Measurements from ENCODE around the gene SSB. TPM values are rescaled to one million over a fixed set of nuclear protein-coding genes. Genes with fewer than 3 reads are reported as not detected.

Gene SSB
- total and polyA plus RNA-seq, 9 of the 15 experiments (the other 6 are each of a cell fraction or from before 2014, with no cell fraction given), result 317 to 849 (median 515) TPM

DNA sequence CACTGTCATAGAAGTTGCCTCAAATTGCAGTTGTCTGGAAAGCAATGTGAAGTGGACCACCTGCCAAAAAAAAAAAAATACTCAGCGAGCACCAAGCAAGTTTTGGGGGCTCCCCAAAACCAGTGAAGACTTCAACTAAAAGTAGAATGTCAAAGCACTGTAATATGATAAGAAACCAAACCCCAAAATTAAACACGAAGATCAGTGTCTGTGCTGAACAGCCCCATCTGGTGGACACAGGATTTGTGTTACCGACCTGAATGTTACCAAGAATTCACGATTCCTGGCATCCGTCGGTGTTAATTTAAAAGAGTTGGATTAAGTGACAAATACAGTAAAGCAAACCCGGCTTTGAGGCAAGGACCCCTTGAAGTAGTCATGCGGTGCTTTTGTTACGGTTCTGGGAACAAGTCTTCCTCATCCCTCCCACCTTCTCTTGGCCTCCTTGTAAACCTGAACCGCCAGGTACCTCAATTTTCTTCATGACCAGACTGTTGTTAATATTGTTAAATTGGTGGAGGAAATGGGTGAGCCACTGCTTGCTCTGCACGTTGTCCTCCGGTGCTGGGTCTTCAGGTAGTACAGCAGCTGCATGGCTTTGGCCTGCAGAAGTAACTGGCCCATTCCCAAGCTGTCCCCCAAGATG lies 31.3 kb upstream of the SSB start (continued):
- 0 out of 2 replicates have a peak, but pooled peaks have one; percentile 18 for TF ChIP-seq CREM (IDR thresholded peaks at IDR 0.05; ENCODE audit: low read depth)
- no peak for TF ChIP-seq ZNF41 (CRISPR knock-in tag; conservative IDR thresholded peaks at IDR 0.05)
- TF ChIP-seq NR2F6 (CRISPR knock-in tag; IDR thresholded peaks at IDR 0.05), result no peak
- no peak for TF ChIP-seq CBX8 (IDR thresholded peaks at IDR 0.05; ENCODE audit: borderline replicate concordance, extremely low read depth, low read depth, low read length, poor library complexity, severe bottlenecking)
- peak; percentile 51 for TF ChIP-seq BRD9 (IDR thresholded peaks at IDR 0.05; ENCODE audit: low read depth, partially characterized antibody)
- TF ChIP-seq KDM1A (IDR thresholded peaks at IDR 0.05), result no peak
- TF ChIP-seq DIDO1 (tag; IDR thresholded peaks at IDR 0.05; ENCODE audit: low read depth), result no peak
- TF ChIP-seq JUN (IDR thresholded peaks at IDR 0.05; ENCODE audit: borderline replicate concordance, low read depth, low read length), result no peak
- 0 out of 2 replicates have a peak, but pooled peaks have one; percentile 62 for TF ChIP-seq JUN (CRISPR knock-in tag; IDR thresholded peaks at IDR 0.05; ENCODE audit: borderline replicate concordance)
- no peak for TF ChIP-seq XRCC4 (IDR thresholded peaks at IDR 0.05; ENCODE audit: extremely low read depth, insufficient read depth, insufficient read length)
- no peak for TF ChIP-seq DPF2 (IDR thresholded peaks at IDR 0.05)
- TF ChIP-seq ZC3H11A (IDR thresholded peaks at IDR 0.05; ENCODE audit: low read depth, low read length), result no peak
- TF ChIP-seq CCAR2 (IDR thresholded peaks at IDR 0.05; ENCODE audit: low read depth, low read length), result no peak
- TF ChIP-seq FOS (IDR thresholded peaks at IDR 0.05; ENCODE audit: extremely low read depth, insufficient read length), result no peak
- peak; percentile 60; the same call in 1 of the 2 replicates for TF ChIP-seq DEAF1 (CRISPR knock-in tag; IDR thresholded peaks at IDR 0.05)
- peak; percentile 70 to 86 (median 83) for TF ChIP-seq CTCF (IDR thresholded peaks at IDR 0.05 in 2 of 3, conservative IDR thresholded peaks at IDR 0.05 in 1 of 3; ENCODE audit: insufficient read depth in 2 of 3, low read depth in 1 of 3, low read length in 3 of 3)
- TF ChIP-seq E2F8 (IDR thresholded peaks at IDR 0.05; ENCODE audit: low read depth, partially characterized antibody), result no peak
- no peak for TF ChIP-seq ZNF507 (tag; conservative IDR thresholded peaks at IDR 0.05)
- TF ChIP-seq U2AF1 (optimal IDR thresholded peaks at IDR 0.05; ENCODE audit: low read depth, low read length), result no peak
- peak; percentile 90 for TF ChIP-seq SMC3 (conservative IDR thresholded peaks at IDR 0.05; ENCODE audit: insufficient read depth, low read depth, low read length)
- TF ChIP-seq MED1 (CRISPR knock-in tag; IDR thresholded peaks at IDR 0.05; ENCODE audit: borderline replicate concordance), result no peak
- peak; percentile 67 to 87 for TF ChIP-seq RAD21 (CRISPR knock-in tag; conservative IDR thresholded peaks at IDR 0.05 in 1 of 2, IDR thresholded peaks at IDR 0.05 in 1 of 2)
